Measurements from ENCODE around the gene CELSR1.

DNA sequence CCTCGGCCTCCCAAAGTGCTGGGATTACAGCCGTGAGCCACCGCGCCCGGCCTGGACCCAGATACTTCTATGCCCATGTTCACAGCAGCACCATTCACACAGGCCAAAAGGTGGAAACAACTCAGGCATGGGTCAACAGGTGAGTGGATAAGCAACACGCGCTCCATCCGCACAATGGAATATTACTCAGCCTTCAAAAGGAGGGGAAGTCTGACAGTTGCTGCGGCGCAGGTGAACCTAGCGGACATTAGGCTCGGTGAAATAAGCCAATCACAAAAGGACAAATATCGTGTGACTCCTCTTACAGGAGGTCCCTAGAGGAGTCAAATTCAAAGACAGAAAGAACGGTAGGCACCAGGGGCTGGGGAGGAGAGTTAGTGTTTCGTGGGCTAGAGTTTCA lies 154.9 kb downstream of the CELSR1 start:
- TF ChIP-seq, protein P1, sequence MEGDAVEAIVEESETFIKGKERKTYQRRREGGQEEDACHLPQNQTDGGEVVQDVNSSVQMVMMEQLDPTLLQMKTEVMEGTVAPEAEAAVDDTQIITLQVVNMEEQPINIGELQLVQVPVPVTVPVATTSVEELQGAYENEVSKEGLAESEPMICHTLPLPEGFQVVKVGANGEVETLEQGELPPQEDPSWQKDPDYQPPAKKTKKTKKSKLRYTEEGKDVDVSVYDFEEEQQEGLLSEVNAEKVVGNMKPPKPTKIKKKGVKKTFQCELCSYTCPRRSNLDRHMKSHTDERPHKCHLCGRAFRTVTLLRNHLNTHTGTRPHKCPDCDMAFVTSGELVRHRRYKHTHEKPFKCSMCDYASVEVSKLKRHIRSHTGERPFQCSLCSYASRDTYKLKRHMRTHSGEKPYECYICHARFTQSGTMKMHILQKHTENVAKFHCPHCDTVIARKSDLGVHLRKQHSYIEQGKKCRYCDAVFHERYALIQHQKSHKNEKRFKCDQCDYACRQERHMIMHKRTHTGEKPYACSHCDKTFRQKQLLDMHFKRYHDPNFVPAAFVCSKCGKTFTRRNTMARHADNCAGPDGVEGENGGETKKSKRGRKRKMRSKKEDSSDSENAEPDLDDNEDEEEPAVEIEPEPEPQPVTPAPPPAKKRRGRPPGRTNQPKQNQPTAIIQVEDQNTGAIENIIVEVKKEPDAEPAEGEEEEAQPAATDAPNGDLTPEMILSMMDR (IDR thresholded peaks at IDR 0.05; ENCODE audit: low read length), result no peak
- no peak for TF ChIP-seq EZH2 (optimal IDR thresholded peaks at IDR 0.05; ENCODE audit: low read depth, low read length)
